Cardiac atrium fibroblast (primary cell): ENCODE measurements around the gene UQCRC1. TPM values are rescaled to one million over a fixed set of nuclear protein-coding genes. Genes with fewer than 3 reads are reported as not detected.

Experiments used
- total RNA-seq: library from RNA; depleted of rRNA; stranded (reverse); fragments of >200 nt; gene quantifications from 2 replicates; pipeline ENCODE4 v1.2.3, GENCODE V29; 2015

Gene UQCRC1
- total RNA-seq: 172 and 199 TPM in 2 replicates

GRCh38 chr3:48609088-48610005 is at the start of gene UQCRC1:
Gene UQCRC1 (minus strand): TSS chr3:48609646. CDS start chr3:48609620, 26 bp downstream.

GRCh38 chr3:48635222-48636021 is 26.0 kb upstream of the UQCRC1 start, which contains the start of gene SLC26A6:
Gene SLC26A6 (minus strand): TSS chr3:48635461. CDS start chr3:48635393, 68 bp downstream.

GRCh38 chr3:48621461-48621869 is 12.0 kb upstream of the UQCRC1 start, which contains the start of gene TMEM89:
Gene TMEM89 (minus strand): TSS chr3:48621769. CDS start chr3:48621756, 13 bp downstream.

GRCh38 chr3:48595075-48595525 is 14.3 kb downstream of the UQCRC1 start, which contains the start of gene COL7A1:
Gene COL7A1 (minus strand): TSS chr3:48595329. CDS start chr3:48595159, 170 bp downstream.

GRCh38 chr3:48563382-48563918 is 46.0 kb downstream of the UQCRC1 start, which contains the start of gene UCN2:
Gene UCN2 (minus strand): TSS chr3:48563781. CDS start chr3:48563124, 657 bp downstream.

DNA sequence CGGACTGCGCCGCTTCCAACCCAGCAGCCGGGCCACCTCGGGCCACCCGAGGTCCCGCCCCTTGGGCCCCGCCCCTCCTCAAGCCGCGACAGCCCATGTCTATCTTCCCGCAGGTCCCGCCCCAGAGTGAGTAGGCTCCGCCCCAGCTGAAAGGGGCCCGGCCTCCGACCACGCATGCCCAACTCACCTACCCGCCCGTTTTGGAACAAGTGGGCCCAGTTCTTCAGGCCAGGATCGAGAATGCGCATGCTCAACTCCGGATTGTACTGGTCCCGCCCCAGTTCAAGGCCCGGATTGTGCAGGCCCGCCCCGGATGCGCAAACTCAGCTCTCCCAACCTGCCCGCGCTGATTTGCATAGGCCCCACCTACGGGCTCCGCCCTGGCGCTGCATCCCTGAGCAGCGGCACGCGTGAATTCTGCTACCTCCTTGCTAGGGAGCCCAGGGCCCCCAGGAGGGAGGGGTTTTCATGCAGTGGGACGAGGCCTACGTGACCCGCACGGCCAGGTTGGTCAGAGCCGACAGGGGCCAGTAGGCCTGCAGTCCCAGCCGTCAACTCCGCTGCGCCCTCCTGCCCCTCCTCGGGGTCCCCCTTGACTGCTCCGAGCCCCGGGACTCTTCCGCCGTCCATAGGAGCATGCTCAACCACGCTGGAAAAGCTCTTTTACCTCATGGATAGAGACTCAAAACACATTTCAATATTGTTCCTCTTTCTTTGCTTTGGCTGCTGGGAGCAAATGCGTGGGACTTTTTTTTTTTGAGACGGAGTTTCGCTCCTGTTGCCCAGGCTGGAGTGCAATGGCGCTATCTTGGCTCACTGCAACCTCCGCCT is 52.4 kb downstream of the UQCRC1 start, which contains the start of gene PFKFB4:
Gene PFKFB4, minus strand, starts transcription at position 8 of the 831 bp plus-strand sequence. CDS start 26 bp downstream, outside the sequence.

Other genes starting within 250 kb of the UQCRC1 start
- not detected in 2 replicates for gene FBXW12, start 237.4 kb downstream of the UQCRC1 start, total RNA-seq
- gene PLXNB1, start 179.6 kb downstream of the UQCRC1 start, total RNA-seq: 9.2 and 20.9 TPM in 2 replicates
- gene CCDC51, start 169.5 kb downstream of the UQCRC1 start, total RNA-seq: 8.3 and 18.3 TPM in 2 replicates
- 270 and 350 TPM in 2 replicates for gene TMA7, start 169.4 kb downstream of the UQCRC1 start, total RNA-seq
- 3.9 and 4.9 TPM in 2 replicates for gene ATRIP, start 162.9 kb downstream of the UQCRC1 start, total RNA-seq
- 136 and 163 TPM in 2 replicates for gene SHISA5, start 105.5 kb downstream of the UQCRC1 start, total RNA-seq
- gene PFKFB4, start 52.8 kb downstream of the UQCRC1 start, total RNA-seq: 35.4 and 41.0 TPM in 2 replicates
- 1.6 and 1.9 TPM in 2 replicates for gene UCN2, start 45.9 kb downstream of the UQCRC1 start, total RNA-seq
- 5.4 and 14.9 TPM in 2 replicates for gene COL7A1, start 14.3 kb downstream of the UQCRC1 start, total RNA-seq
- not detected in 2 replicates for gene TMEM89, start 12.1 kb upstream of the UQCRC1 start, total RNA-seq
- gene SLC26A6, start 25.8 kb upstream of the UQCRC1 start, total RNA-seq: 40.6 and 42.9 TPM in 2 replicates
- gene CELSR3, start 53.2 kb upstream of the UQCRC1 start, total RNA-seq: 1.9 and 2.5 TPM in 2 replicates
- 28.0 and 37.7 TPM in 2 replicates for gene NCKIPSD, start 76.3 kb upstream of the UQCRC1 start, total RNA-seq
- 46.0 and 54.9 TPM in 2 replicates for gene IP6K2, start 107.6 kb upstream of the UQCRC1 start, total RNA-seq
- 25.3 and 33.5 TPM in 2 replicates for gene PRKAR2A, start 238.2 kb upstream of the UQCRC1 start, total RNA-seq